Body of pancreas (tissue), 4 donors: ENCODE measurements around the gene FUT8. TPM values are rescaled to one million over a fixed set of nuclear protein-coding genes. Genes with fewer than 3 reads are reported as not detected.

Experiments
- ATAC-seq: fragments of 150-250 bp; one replicate; pipeline ENCODE4 v1.9.1; 2016
- DNase-seq, 4 donors: peaks; one replicate each; pipeline ENCODE4 v3.0.0-alpha.2; 2019
- H3K27ac ChIP-seq, 4 donors: fragments of 200-600 bp; sonication (generic); 1 replicate in 3 of 4; 2 replicates in 1 of 4; pipeline versions ENCODE4 v1.5.1 to v1.6.1; 2016 to 2019; ENCODE audit warnings: mild to moderate bottlenecking in 1 of 4, mixed read lengths in 1 of 4, moderate library complexity in 1 of 4
- H3K27me3 ChIP-seq, 2 donors: fragments of 200-600 bp; sonication (generic); one replicate each; pipeline ENCODE4 v1.6.0; 2016; ENCODE audit warnings: mild to moderate bottlenecking in 1 of 2
- H3K36me3 ChIP-seq, 2 donors: fragments of 200-600 bp; sonication (generic); replicated peaks in 1 of 2; 2 replicates each; pipeline ENCODE4 v1.5.1; 2016; ENCODE audit warnings: low read depth in 2 of 2; ENCODE audit not compliant: insufficient read depth in 1 of 2
- H3K4me1 ChIP-seq: fragments of 200-600 bp; sonication (generic); one replicate; pipeline ENCODE4 v1.6.0; 2016
- H3K4me3 ChIP-seq, 2 donors: fragments of 200-600 bp; sonication (generic); 1 replicate in 1 of 2; 2 replicates in 1 of 2; pipeline ENCODE4 v1.5.1; 2016 to 2019
- H3K9me3 ChIP-seq, 3 donors: fragments of 200-600 bp; sonication (generic); 1 replicate in 2 of 3; 2 replicates in 1 of 3; pipeline ENCODE4 v1.5.1; 2016
- POLR2A ChIP-seq, 3 donors: fragments of 450-650 bp; IDR thresholded peaks; one replicate each; pipeline ENCODE4 v1.6.1; 2016; ENCODE audit warnings: antibody characterized with exemption in 3 of 3, mild to moderate bottlenecking in 2 of 3
- whole genome bisulfite sequencing, 2 donors: methylation state at CpG; one replicate each; pipeline ENCODE4 v1.1.5; 2017; 5-methylcytosine and 5-hydroxymethylcytosine counted together
- intact Hi-C: fragments of 100-400 bp; cut with DNase I; formaldehyde crosslinking; loops from one replicate; pipeline ENCODE4 v1.15.1; 2023
- total RNA-seq, 2 donors: library from RNA; depleted of rRNA; stranded (reverse); fragments of >200 nt; gene quantifications; one replicate each; pipeline ENCODE4 v1.1.0, GENCODE V29; 2016
- TF ChIP-seq, protein P1 (sequence below), 7 experiments: fragments of 450-650 bp in 4 of 7; fragments of 200-600 bp in 3 of 7; sonication (generic) in 3 of 7; IDR thresholded peaks; one replicate each; pipeline ENCODE4 v1.5.1; 2016 to 2019; ENCODE audit warnings: antibody characterized with exemption in 7 of 7

FUT8 gene
- total RNA-seq, 2 donors from 2014 or later: 31.1 to 33.0 TPM

GRCh38 chr14:65536781-65537423 lies 124.4 kb downstream of the FUT8 start:
- no peak for DNase-seq

GRCh38 chr14:65548878-65549277 lies 136.3 kb downstream of the FUT8 start:
- DNase-seq (no peak), ATAC-seq (no peak)
- Histone ChIP-seq H3K4me1 (no peaks in the 10 kb centered on the region), H3K9me3 (no peaks in the 10 kb centered on the region), H3K36me3 (no peaks in the 10 kb centered on the region), H3K4me3 (no peak overlapping the region), H3K27me3 (no peaks in the 10 kb centered on the region), H3K27ac (no peak overlapping the region)
- intact Hi-C loops: no loop called here
- TF ChIP-seq, protein P1, sequence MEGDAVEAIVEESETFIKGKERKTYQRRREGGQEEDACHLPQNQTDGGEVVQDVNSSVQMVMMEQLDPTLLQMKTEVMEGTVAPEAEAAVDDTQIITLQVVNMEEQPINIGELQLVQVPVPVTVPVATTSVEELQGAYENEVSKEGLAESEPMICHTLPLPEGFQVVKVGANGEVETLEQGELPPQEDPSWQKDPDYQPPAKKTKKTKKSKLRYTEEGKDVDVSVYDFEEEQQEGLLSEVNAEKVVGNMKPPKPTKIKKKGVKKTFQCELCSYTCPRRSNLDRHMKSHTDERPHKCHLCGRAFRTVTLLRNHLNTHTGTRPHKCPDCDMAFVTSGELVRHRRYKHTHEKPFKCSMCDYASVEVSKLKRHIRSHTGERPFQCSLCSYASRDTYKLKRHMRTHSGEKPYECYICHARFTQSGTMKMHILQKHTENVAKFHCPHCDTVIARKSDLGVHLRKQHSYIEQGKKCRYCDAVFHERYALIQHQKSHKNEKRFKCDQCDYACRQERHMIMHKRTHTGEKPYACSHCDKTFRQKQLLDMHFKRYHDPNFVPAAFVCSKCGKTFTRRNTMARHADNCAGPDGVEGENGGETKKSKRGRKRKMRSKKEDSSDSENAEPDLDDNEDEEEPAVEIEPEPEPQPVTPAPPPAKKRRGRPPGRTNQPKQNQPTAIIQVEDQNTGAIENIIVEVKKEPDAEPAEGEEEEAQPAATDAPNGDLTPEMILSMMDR (IDR thresholded peaks at IDR 0.05): no peak
- TF ChIP-seq POLR2A (IDR thresholded peaks at IDR 0.05): no peak
- 81 to 89% methylated on average over 2 of the region's 2 CpGs for WGBS, 2 donors

More at GRCh38 chr14:65536781-65537423, 124.4 kb downstream of the FUT8 start:
- 91 to 92% methylated on average over 2 of the region's 2 CpGs for WGBS, 2 donors
- no peak overlapping the region for H3K27ac ChIP-seq
- H3K9me3 ChIP-seq: no peaks in the 10 kb centered on the region
- H3K36me3 ChIP-seq: no peaks in the 10 kb centered on the region
- no peaks in the 10 kb centered on the region for H3K4me1 ChIP-seq
- H3K4me3 ChIP-seq: no peak overlapping the region
- TF ChIP-seq, protein P1 (IDR thresholded peaks at IDR 0.05): no peak
- no peak for TF ChIP-seq POLR2A (IDR thresholded peaks at IDR 0.05)
- intact Hi-C loops: no loop called here
- ATAC-seq: no peak
- no peaks in the 10 kb centered on the region for H3K27me3 ChIP-seq

GRCh38 chr14:65549429-65549828 lies 136.9 kb downstream of the FUT8 start:
- ATAC-seq (no peak), DNase-seq (no peak)
- Histone ChIP-seq H3K27ac (no peak overlapping the region), H3K36me3 (no peaks in the 10 kb centered on the region), H3K9me3 (no peaks in the 10 kb centered on the region), H3K4me1 (no peaks in the 10 kb centered on the region), H3K27me3 (no peaks in the 10 kb centered on the region), H3K4me3 (no peak overlapping the region)
- TF ChIP-seq, protein P1 (IDR thresholded peaks at IDR 0.05): no peak
- TF ChIP-seq POLR2A (IDR thresholded peaks at IDR 0.05): no peak
- 50 to 74% methylated on average over 2 of the region's 2 CpGs for WGBS, 2 donors
- intact Hi-C loops: no loop called here

- 90 to 96% methylated on average over 6 of the region's 6 CpGs for WGBS, 2 donors
- ATAC-seq (no peak), DNase-seq (no peak)
- TF ChIP-seq POLR2A (IDR thresholded peaks at IDR 0.05): no peak
- TF ChIP-seq, protein P1 (IDR thresholded peaks at IDR 0.05): no peak
- Histone ChIP-seq H3K27me3 (no peaks in the 10 kb centered on the region), H3K4me3 (no peak overlapping the region), H3K4me1 (no peaks in the 10 kb centered on the region), H3K36me3 (no peaks in the 10 kb centered on the region), H3K9me3 (no peaks in the 10 kb centered on the region), H3K27ac (no peak overlapping the region)
- intact Hi-C loops: no loop called here
These were observed 138.5 kb downstream of the FUT8 start for GRCh38 chr14:65550779-65551643.
